ENCODE results near the gene MINDY1.

MINDY1 gene

GRCh38 chr1:151006327-151007052, at the start of gene MINDY1:
TSS of gene MINDY1 (minus strand) at chr1:151006902. CDS start at chr1:151002617, 4,285 bp downstream.
- peak; percentile 73 for DNase-seq

GRCh38 chr1:151056149-151056548, 49.4 kb upstream of the MINDY1 start:
- DNase-seq = no peak

- no peak for DNase-seq
Observed at GRCh38 chr1:151055581-151055980, 48.9 kb upstream of the MINDY1 start.

GRCh38 chr1:151054971-151055547, 48.4 kb upstream of the MINDY1 start:
- no peak for DNase-seq

GRCh38 chr1:151051356-151052009, 44.8 kb upstream of the MINDY1 start:
- no peak for DNase-seq

- DNase-seq = no peak
Observed at GRCh38 chr1:151050051-151050688, 43.5 kb upstream of the MINDY1 start.

- no peak for DNase-seq
Observed at GRCh38 chr1:151049458-151049857, 42.8 kb upstream of the MINDY1 start.

- no peak for DNase-seq
Observed at GRCh38 chr1:151048645-151049032, 41.9 kb upstream of the MINDY1 start.

GRCh38 chr1:151047925-151048644, 41.4 kb upstream of the MINDY1 start:
- peak; percentile 22 for DNase-seq

GRCh38 chr1:151047591-151047924, 40.9 kb upstream of the MINDY1 start, which contains the start of gene C1orf56:
TSS of gene C1orf56 (plus strand) at chr1:151047751. CDS start at chr1:151047848, 97 bp downstream.
- DNase-seq = peak; percentile 24

- no peak for DNase-seq
Observed at GRCh38 chr1:151043163-151043562, 36.5 kb upstream of the MINDY1 start.

GRCh38 chr1:151039521-151039920, 32.8 kb upstream of the MINDY1 start:
- no peak for DNase-seq

GRCh38 chr1:151037032-151037431, 30.3 kb upstream of the MINDY1 start:
- no peak for DNase-seq

GRCh38 chr1:151036356-151036755, 29.7 kb upstream of the MINDY1 start, which contains the start of gene BNIPL:
TSS of gene BNIPL (plus strand) at chr1:151036586. CDS start at chr1:151036726, 140 bp downstream.
- no peak for DNase-seq

GRCh38 chr1:151035167-151035566, 28.5 kb upstream of the MINDY1 start:
- DNase-seq = no peak

GRCh38 chr1:151032164-151032563, 25.5 kb upstream of the MINDY1 start:
- no peak for DNase-seq

GRCh38 chr1:151026460-151026859, 19.8 kb upstream of the MINDY1 start:
- DNase-seq = no peak

- DNase-seq = peak; percentile 27
Observed at GRCh38 chr1:151024540-151025146, 17.9 kb upstream of the MINDY1 start.

GRCh38 chr1:151013518-151013917, 6.8 kb upstream of the MINDY1 start:
- DNase-seq = peak; percentile 27

GRCh38 chr1:151012684-151013471, 6.2 kb upstream of the MINDY1 start:
- no peak for DNase-seq

GRCh38 chr1:151011154-151011850, 4.6 kb upstream of the MINDY1 start:
- no peak for DNase-seq

Data from NCI-H2029 (cell line).